Measurements from ENCODE around the gene FOXI1. TPM values are rescaled to one million over a fixed set of nuclear protein-coding genes. Genes with fewer than 3 reads are reported as not detected.

FOXI1 gene
- total RNA-seq, 1 experiment from 2014 or later = not detected

- Histone ChIP-seq H3K4me2 (no peak overlapping the region), H3K36me3 (ENCODE audit: low read depth) (no peaks in the 10 kb centered on the region), H4K20me1 (ENCODE audit: insufficient read depth) (no peaks in the 10 kb centered on the region), H3K9me2 (ENCODE audit: insufficient read depth) (no peaks in the 10 kb centered on the region), H3F3A (ENCODE audit: insufficient read depth, low read depth) (no peaks in the 10 kb centered on the region), H3K4me1 (replicated peaks; ENCODE audit: insufficient read depth) (no peaks in the 10 kb centered on the region), H3K27me3 (ENCODE audit: insufficient read depth, low read depth) (no peaks in the 10 kb centered on the region), H3K4me3 (no peak overlapping the region), H3K27ac (no peak overlapping the region), H3K79me2 (ENCODE audit: low read depth) (no peaks in the 10 kb centered on the region), H3K9me3 (ENCODE audit: insufficient read depth, low read depth) (no peaks in the 10 kb centered on the region), H2AFZ (no peak overlapping the region)
- intact Hi-C loops (cut with micrococcal nuclease; ENCODE audit: unreplicated experiment) = no loop called here
- TF ChIP-seq EZH2 (IDR thresholded peaks at IDR 0.05; ENCODE audit: low read depth) (no peak), CTCF (conservative IDR thresholded peaks at IDR 0.05) (no peak)
- no TSS peak for BruUV-seq (replicated peaks)
- no peak for DNase-seq
- CTCF ChIA-PET = interaction anchor here (1.4 kb wide), 1 partner anchor 8 kb away, joined by 5 read pairs; no protein-coding TSS in a partner anchor
- POLR2A ChIA-PET (ENCODE audit: unreplicated experiment) = interaction anchor here (0.5 kb wide), 1 partner anchor 12 kb away, joined by 5 read pairs; no protein-coding TSS in a partner anchor
Measured at GRCh38 chr5:170109059-170110031, 3.6 kb downstream of the FOXI1 start.

GRCh38 chr5:170110403-170111087 is 4.8 kb downstream of the FOXI1 start:
- TF ChIP-seq EZH2 (IDR thresholded peaks at IDR 0.05; ENCODE audit: low read depth) = no peak
- no peak for TF ChIP-seq CTCF (conservative IDR thresholded peaks at IDR 0.05)
- no peak overlapping the region for H3K27ac ChIP-seq
- no peaks in the 10 kb centered on the region for H3K79me2 ChIP-seq (ENCODE audit: low read depth)
- H3K4me1 ChIP-seq (replicated peaks; ENCODE audit: insufficient read depth) = no peaks in the 10 kb centered on the region
- no peaks in the 10 kb centered on the region; the same call in 1 of the 2 replicates for H3K9me3 ChIP-seq (ENCODE audit: insufficient read depth, low read depth)
- H3F3A ChIP-seq (ENCODE audit: insufficient read depth, low read depth) = no peaks in the 10 kb centered on the region
- POLR2A ChIA-PET (ENCODE audit: unreplicated experiment) = no interaction called here
- H3K36me3 ChIP-seq (ENCODE audit: low read depth) = no peaks in the 10 kb centered on the region
- H3K4me3 ChIP-seq = no peak overlapping the region
- intact Hi-C loops (cut with micrococcal nuclease; ENCODE audit: unreplicated experiment) = no loop called here
- no peak overlapping the region for H2AFZ ChIP-seq
- no TSS peak for BruUV-seq (replicated peaks)
- H3K27me3 ChIP-seq (ENCODE audit: insufficient read depth, low read depth) = no peaks in the 10 kb centered on the region
- no peak overlapping the region for H3K4me2 ChIP-seq
- H4K20me1 ChIP-seq (ENCODE audit: insufficient read depth) = no peaks in the 10 kb centered on the region
- DNase-seq = no peak
- H3K9me2 ChIP-seq (ENCODE audit: insufficient read depth) = no peaks in the 10 kb centered on the region
- CTCF ChIA-PET = interaction anchor here (1.4 kb wide), 1 partner anchor 9 kb away, joined by 5 read pairs; no protein-coding TSS in a partner anchor

- ChIA-PET CTCF (no interaction called here), POLR2A (ENCODE audit: unreplicated experiment) (no interaction called here)
- TF ChIP-seq CTCF (conservative IDR thresholded peaks at IDR 0.05) (no peak), EZH2 (IDR thresholded peaks at IDR 0.05; ENCODE audit: low read depth) (no peak)
- Histone ChIP-seq H3K27ac (no peak overlapping the region), H3K4me3 (no peak overlapping the region), H3K36me3 (ENCODE audit: low read depth) (no peaks in the 10 kb centered on the region), H3K9me3 (ENCODE audit: insufficient read depth, low read depth) (no peaks in the 10 kb centered on the region; the same call in 1 of the 2 replicates), H3K4me2 (no peak overlapping the region), H3K4me1 (replicated peaks; ENCODE audit: insufficient read depth) (no peaks in the 10 kb centered on the region), H3K79me2 (ENCODE audit: low read depth) (no peaks in the 10 kb centered on the region), H4K20me1 (ENCODE audit: insufficient read depth) (no peaks in the 10 kb centered on the region), H3K27me3 (ENCODE audit: insufficient read depth, low read depth) (no peaks in the 10 kb centered on the region), H3F3A (ENCODE audit: insufficient read depth, low read depth) (no peaks in the 10 kb centered on the region), H2AFZ (no peak overlapping the region), H3K9me2 (ENCODE audit: insufficient read depth) (no peaks in the 10 kb centered on the region)
- DNase-seq = no peak
- BruUV-seq (replicated peaks) = no TSS peak
- intact Hi-C loops (cut with micrococcal nuclease; ENCODE audit: unreplicated experiment) = no loop called here
Measured at GRCh38 chr5:170111088-170111785, 5.5 kb downstream of the FOXI1 start.
